ENCODE data around the gene CAV2.

DNA sequence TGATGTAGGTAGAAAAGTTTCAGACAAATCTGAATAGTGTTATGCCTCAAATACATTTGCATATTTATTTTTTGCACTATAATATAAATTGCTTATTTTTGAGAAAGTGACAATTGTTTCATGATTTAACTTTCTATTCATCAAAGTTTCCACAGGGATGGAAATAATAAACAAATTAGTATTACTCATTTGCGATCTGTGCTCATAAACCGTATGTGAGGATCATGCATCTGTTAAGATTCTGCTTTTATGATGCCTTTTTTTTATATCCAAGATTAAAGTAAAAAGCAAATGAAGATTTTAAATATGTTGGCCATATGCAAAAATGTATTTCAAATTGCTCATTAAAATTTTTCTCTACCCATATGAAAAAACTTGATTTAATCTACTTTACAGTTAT is 45.2 kb upstream of the CAV2 start:
- TF ChIP-seq, protein P1, sequence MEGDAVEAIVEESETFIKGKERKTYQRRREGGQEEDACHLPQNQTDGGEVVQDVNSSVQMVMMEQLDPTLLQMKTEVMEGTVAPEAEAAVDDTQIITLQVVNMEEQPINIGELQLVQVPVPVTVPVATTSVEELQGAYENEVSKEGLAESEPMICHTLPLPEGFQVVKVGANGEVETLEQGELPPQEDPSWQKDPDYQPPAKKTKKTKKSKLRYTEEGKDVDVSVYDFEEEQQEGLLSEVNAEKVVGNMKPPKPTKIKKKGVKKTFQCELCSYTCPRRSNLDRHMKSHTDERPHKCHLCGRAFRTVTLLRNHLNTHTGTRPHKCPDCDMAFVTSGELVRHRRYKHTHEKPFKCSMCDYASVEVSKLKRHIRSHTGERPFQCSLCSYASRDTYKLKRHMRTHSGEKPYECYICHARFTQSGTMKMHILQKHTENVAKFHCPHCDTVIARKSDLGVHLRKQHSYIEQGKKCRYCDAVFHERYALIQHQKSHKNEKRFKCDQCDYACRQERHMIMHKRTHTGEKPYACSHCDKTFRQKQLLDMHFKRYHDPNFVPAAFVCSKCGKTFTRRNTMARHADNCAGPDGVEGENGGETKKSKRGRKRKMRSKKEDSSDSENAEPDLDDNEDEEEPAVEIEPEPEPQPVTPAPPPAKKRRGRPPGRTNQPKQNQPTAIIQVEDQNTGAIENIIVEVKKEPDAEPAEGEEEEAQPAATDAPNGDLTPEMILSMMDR (IDR thresholded peaks at IDR 0.05): no peak
- TF ChIP-seq POLR2AphosphoS5 (IDR thresholded peaks at IDR 0.05): no peak
